Liver (tissue), 9 donors: ENCODE data around the gene ACVR2A. TPM values are rescaled to one million over a fixed set of nuclear protein-coding genes. Genes with fewer than 3 reads are reported as not detected.

Experiments used
- DNase-seq: peaks from one replicate; pipeline ENCODE4 v3.0.0-alpha.2; 2017; ENCODE audit warnings: low spot score
- H3K27ac ChIP-seq, 2 donors: one replicate each; pipeline ENCODE4 v1.7.0; 2013; ENCODE audit warnings: inconsistent platforms in 2 of 2, low read length in 2 of 2, control low read depth in 1 of 2, low read depth in 1 of 2, mild to moderate bottlenecking in 1 of 2
- H3K27me3 ChIP-seq, 4 donors: one replicate each; pipeline versions ENCODE4 v1.6.1 to v1.7.0; 2013; ENCODE audit warnings: low read length in 3 of 4, inconsistent platforms in 1 of 4, mild to moderate bottlenecking in 1 of 4, moderate library complexity in 1 of 4; ENCODE audit not compliant: control insufficient read depth in 4 of 4, insufficient read depth in 4 of 4
- H3K36me3 ChIP-seq, 4 donors: one replicate each; pipeline versions ENCODE4 v1.6.1 to v1.7.0; 2013; ENCODE audit warnings: low read length in 3 of 4, mild to moderate bottlenecking in 3 of 4, low read depth in 1 of 4, moderate library complexity in 1 of 4; ENCODE audit not compliant: control insufficient read depth in 4 of 4, insufficient read depth in 3 of 4
- H3K4me1 ChIP-seq, 4 donors: one replicate each; pipeline versions ENCODE4 v1.6.1 to v1.7.0; 2013; ENCODE audit warnings: low read length in 3 of 4, mild to moderate bottlenecking in 3 of 4, moderate library complexity in 1 of 4; ENCODE audit not compliant: control insufficient read depth in 4 of 4, insufficient read depth in 4 of 4
- H3K4me3 ChIP-seq, 3 donors: one replicate each; pipeline versions ENCODE4 v1.6.1 to v1.7.0; 2013; ENCODE audit warnings: low read length in 3 of 3, control low read depth in 1 of 3, low read depth in 1 of 3, mild to moderate bottlenecking in 1 of 3
- H3K9ac ChIP-seq, 2 donors: one replicate each; pipeline ENCODE4 v1.7.0; 2013; ENCODE audit warnings: low read length in 2 of 2, mild to moderate bottlenecking in 2 of 2, moderate library complexity in 2 of 2, control low read depth in 1 of 2, low read depth in 1 of 2
- H3K9me3 ChIP-seq, 4 donors: one replicate each; pipeline versions ENCODE4 v1.6.1 to v1.7.0; 2013; ENCODE audit warnings: low read length in 3 of 4; ENCODE audit not compliant: control insufficient read depth in 4 of 4
- EGR1 ChIP-seq, 2 donors: IDR thresholded peaks; 2 replicates each; pipeline ENCODE4 v1.6.1; 2016 to 2018; ENCODE audit warnings: antibody characterized with exemption in 2 of 2, low read depth in 2 of 2
- FOXA1 ChIP-seq: IDR thresholded peaks from 2 replicates; pipeline ENCODE4 v1.6.1; 2016; ENCODE audit warnings: antibody characterized with exemption
- GABPA ChIP-seq, 2 donors: IDR thresholded peaks in 1 of 2; conservative IDR thresholded peaks in 1 of 2; 2 replicates each; pipeline ENCODE4 v1.6.1; 2016; ENCODE audit warnings: antibody characterized with exemption in 2 of 2, mild to moderate bottlenecking in 1 of 2, moderate library complexity in 1 of 2
- NR2F2 ChIP-seq: IDR thresholded peaks from 2 replicates; pipeline ENCODE4 v1.6.1; 2016; ENCODE audit warnings: antibody characterized with exemption
- RAD21 ChIP-seq, 2 donors: IDR thresholded peaks; 2 replicates each; pipeline ENCODE4 v1.6.1; 2016; ENCODE audit warnings: antibody characterized with exemption in 2 of 2, mild to moderate bottlenecking in 2 of 2
- REST ChIP-seq: IDR thresholded peaks from 2 replicates; pipeline ENCODE4 v1.6.1; 2016; ENCODE audit warnings: antibody characterized with exemption, mild to moderate bottlenecking
- SP1 ChIP-seq: IDR thresholded peaks from 2 replicates; pipeline ENCODE4 v1.6.1; 2018; ENCODE audit warnings: antibody characterized with exemption, mild to moderate bottlenecking
- TAF1 ChIP-seq: conservative IDR thresholded peaks from 2 replicates; pipeline ENCODE4 v1.6.1; 2016; ENCODE audit warnings: antibody characterized with exemption, mild to moderate bottlenecking
- YY1 ChIP-seq: IDR thresholded peaks from 2 replicates; pipeline ENCODE4 v1.6.1; 2016; ENCODE audit warnings: antibody characterized with exemption, mild to moderate bottlenecking
- ZBTB33 ChIP-seq: IDR thresholded peaks from 2 replicates; pipeline ENCODE4 v1.6.1; 2016; ENCODE audit warnings: antibody characterized with exemption
- WGBS: extraction: QIAGEN DNeasy Blood & Tissue Kit; methylation state at CpG from one replicate; pipeline ENCODE4 v1.1.7; 2013; 5-methylcytosine and 5-hydroxymethylcytosine counted together
- polyA plus RNA-seq, 2 donors: library from polyadenylated mRNA; stranded (reverse) in 1 of 2; unstranded in 1 of 2; fragments of 200-250 nt in 1 of 2; fragments of >200 nt in 1 of 2; fragmentation: Nextera tagmentation in 1 of 2; extraction: Ambion mirVana in 1 of 2; gene quantifications; one replicate each; pipeline versions ENCODE4 v1.2.1 to v1.2.3, GENCODE V29; 2013 to 2015
- total RNA-seq, 2 donors: library from RNA; depleted of rRNA; stranded (reverse); fragments of >200 nt; gene quantifications; one replicate each; pipeline ENCODE4 v1.2.3, GENCODE V29; 2014
- donor health status: healthy.
- donor health status: healthy.
- donor health status: healthy.
- donor health status: healthy.
- donor health status: healthy.

ACVR2A gene
- total and polyA plus RNA-seq, 4 donors: 2.2 to 9.5 (median 6.3) TPM

- TF ChIP-seq REST (no peak), GABPA (IDR thresholded peaks at IDR 0.05 in 1 of 2, conservative IDR thresholded peaks at IDR 0.05 in 1 of 2) (no peak), NR2F2 (no peak), SP1 (no peak)
These were observed 1.4 kb upstream of the ACVR2A start (continued) for GRCh38 chr2:147843391-147843863.

GRCh38 chr2:147843864-147844696 lies 749 bp upstream of the ACVR2A start:
- peak overlapping the region; percentile 82 to 99 (median 86) for H3K4me3 ChIP-seq
- peak overlapping the region; percentile 94 to 95 for H3K27ac ChIP-seq
- TF ChIP-seq ZBTB33 (peak; percentile 91), GABPA (IDR thresholded peaks at IDR 0.05 in 1 of 2, conservative IDR thresholded peaks at IDR 0.05 in 1 of 2) (peak; percentile 66 to 84), REST (no peak), RAD21 (IDR thresholded peaks at IDR 0.05) (peak; percentile 32 to 40), YY1 (peak; percentile 52), FOXA1 (no peak), EGR1 (IDR thresholded peaks at IDR 0.05; ENCODE audit: low read depth in 2 of 2) (no peak), TAF1 (peak; percentile 38), NR2F2 (no peak)
- peak overlapping the region; percentile 33 to 85 for H3K9ac ChIP-seq
- no peaks in the 10 kb centered on the region for H3K36me3 ChIP-seq
- no peaks in the 10 kb centered on the region for H3K9me3 ChIP-seq
- H3K4me1 ChIP-seq: peaks cover 0 to 17% (median 7%) of the 10 kb centered on the region in 4 donors
- DNase-seq: peak; percentile 89
- no peaks in the 10 kb centered on the region for H3K27me3 ChIP-seq
- WGBS: under 1% methylated on average over 113 of the region's 113 CpGs
